ENCODE measurements around the gene FLT3LG. TPM values are rescaled to one million over a fixed set of nuclear protein-coding genes. Genes with fewer than 3 reads are reported as not detected.
A peak's percentile ranks its signal among the peaks of the same experiment; 100 is the strongest.

FLT3LG gene
- total RNA-seq, 1 donor from 2014 or later, result 13.1 TPM

DNA sequence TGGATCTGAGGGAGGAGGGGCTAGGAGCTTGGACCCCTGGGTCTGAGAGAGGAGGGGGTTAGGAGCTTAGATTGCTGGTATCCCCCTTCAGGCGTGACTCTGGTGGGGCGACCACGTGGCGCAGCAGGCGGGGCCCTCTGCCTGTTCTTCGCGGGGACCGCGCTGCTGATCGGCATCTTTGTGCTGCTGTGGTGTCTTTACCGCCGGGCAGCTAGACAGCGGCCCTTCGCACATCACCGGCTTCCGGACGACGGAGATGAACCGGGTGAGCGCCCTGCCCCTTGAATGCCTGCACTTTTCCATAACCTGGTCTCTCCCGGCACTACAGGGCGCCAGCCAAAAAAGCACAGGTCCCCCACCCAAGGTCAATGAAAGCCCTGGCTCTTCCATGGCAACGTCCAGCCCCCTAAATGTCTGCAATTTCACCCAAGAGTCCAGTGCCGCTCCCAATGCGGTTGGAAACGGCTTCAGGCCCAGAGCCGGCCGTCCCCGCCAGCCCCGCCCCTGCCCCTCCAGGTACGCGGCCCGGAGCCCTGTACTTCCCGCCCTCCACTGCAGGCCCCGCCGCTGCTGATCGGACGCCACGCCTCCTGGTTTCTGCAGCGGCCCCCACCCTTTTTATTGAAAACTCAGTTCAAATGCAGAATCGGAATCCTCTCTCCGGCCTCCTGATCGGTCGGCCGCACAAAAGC is 46.0 kb upstream of the FLT3LG start:
- no peak overlapping the region for H3K27ac Mint-ChIP-seq (ENCODE audit: unreplicated experiment)
- H3K4me1 Mint-ChIP-seq (ENCODE audit: low read depth, unreplicated experiment), result peaks cover 33% of the 10 kb centered on the region
- peak overlapping the region; percentile 83 for H3K4me3 Mint-ChIP-seq (ENCODE audit: unreplicated experiment)
- H3K36me3 Mint-ChIP-seq (ENCODE audit: unreplicated experiment), result peaks cover 7% of the 10 kb centered on the region
- TF ChIP-seq, protein P1, sequence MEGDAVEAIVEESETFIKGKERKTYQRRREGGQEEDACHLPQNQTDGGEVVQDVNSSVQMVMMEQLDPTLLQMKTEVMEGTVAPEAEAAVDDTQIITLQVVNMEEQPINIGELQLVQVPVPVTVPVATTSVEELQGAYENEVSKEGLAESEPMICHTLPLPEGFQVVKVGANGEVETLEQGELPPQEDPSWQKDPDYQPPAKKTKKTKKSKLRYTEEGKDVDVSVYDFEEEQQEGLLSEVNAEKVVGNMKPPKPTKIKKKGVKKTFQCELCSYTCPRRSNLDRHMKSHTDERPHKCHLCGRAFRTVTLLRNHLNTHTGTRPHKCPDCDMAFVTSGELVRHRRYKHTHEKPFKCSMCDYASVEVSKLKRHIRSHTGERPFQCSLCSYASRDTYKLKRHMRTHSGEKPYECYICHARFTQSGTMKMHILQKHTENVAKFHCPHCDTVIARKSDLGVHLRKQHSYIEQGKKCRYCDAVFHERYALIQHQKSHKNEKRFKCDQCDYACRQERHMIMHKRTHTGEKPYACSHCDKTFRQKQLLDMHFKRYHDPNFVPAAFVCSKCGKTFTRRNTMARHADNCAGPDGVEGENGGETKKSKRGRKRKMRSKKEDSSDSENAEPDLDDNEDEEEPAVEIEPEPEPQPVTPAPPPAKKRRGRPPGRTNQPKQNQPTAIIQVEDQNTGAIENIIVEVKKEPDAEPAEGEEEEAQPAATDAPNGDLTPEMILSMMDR (IDR thresholded peaks at IDR 0.05; ENCODE audit: partially characterized antibody, unreplicated experiment), result no peak
- H3K9me3 Mint-ChIP-seq (ENCODE audit: unreplicated experiment), result peaks cover 19% of the 10 kb centered on the region
- peak; percentile 63 for DNase-seq
- peaks cover 38% of the 10 kb centered on the region for H3K27me3 Mint-ChIP-seq (ENCODE audit: unreplicated experiment)

DNA sequence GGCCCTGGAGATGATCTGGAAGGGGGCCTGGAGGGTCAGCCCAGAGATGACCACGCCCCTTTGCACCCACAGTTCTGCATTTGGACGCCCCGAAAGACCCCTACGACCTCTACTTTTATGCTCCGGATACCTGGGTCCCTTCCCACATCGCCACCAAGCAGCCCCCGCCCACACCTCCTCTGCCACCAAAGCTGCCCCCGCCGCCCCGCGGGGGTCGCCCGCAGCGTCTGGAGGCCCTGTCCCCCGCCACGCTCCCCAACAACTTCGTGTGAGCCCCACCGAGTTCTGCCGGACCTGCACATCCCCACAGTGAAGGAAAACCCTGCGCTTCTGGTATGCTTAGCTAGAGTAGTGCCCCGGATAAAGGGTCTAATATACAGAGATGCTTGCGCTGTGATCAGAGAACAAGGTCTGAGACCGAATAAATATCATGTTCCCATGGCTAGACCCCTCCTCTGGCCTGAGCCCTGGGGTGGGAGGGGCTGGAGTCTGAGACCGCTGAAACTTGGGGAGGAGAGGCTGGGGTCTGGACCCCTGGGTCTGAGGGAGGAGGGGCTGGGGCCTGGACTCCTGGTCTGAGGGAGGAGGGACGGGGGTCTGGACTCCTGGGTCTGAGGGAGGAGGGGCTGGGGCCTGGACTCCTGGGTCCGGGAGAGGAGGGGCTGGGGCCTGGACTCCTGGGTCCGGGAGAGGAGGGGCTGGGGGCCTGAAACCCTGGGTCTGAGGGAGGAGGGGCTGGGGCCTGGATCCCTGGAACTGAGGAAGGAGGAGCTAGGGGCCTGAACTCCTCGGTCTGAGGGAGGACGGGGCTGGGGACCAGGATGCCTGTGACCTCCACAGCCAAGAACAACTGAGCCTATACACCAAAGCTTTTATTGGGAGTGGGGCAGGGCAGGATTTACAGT is 45.2 kb upstream of the FLT3LG start:
- Mint-ChIP-seq H3K9me3 (ENCODE audit: unreplicated experiment) (peaks cover 20% of the 10 kb centered on the region), H3K27me3 (ENCODE audit: unreplicated experiment) (peaks cover 34% of the 10 kb centered on the region), H3K27ac (ENCODE audit: unreplicated experiment) (no peak overlapping the region), H3K36me3 (ENCODE audit: unreplicated experiment) (peaks cover 12% of the 10 kb centered on the region), H3K4me1 (ENCODE audit: low read depth, unreplicated experiment) (peaks cover 30% of the 10 kb centered on the region), H3K4me3 (ENCODE audit: unreplicated experiment) (peak overlapping the region; percentile 83)
- DNase-seq, result no peak
- TF ChIP-seq, protein P1 (IDR thresholded peaks at IDR 0.05; ENCODE audit: partially characterized antibody, unreplicated experiment), result no peak

DNA sequence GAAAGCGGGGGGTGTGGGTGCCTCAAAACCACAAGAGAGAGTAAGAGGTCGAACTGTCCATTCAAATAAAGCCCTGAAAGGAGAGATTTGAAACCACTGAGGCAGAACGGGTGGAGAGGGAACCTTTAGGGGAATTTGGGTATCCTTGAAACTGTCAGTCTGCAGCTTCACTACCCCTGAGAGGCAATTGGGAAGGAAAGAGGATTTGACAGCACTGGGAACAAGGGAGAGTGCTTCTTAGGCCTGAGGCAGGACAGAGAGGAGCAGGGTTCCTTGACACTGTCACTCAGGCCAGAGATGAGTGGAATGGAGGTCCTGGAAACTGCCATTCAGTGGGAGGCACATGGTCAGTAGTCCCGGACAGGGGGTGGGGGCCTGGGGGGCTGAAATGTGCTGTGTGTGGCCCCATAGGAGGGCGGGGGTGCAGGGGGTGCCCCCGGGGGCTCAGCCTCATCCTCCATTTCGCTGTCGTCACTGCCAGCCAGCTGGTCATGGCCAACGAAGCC is 43.8 kb upstream of the FLT3LG start:
- peaks cover 32% of the 10 kb centered on the region for H3K4me1 Mint-ChIP-seq (ENCODE audit: low read depth, unreplicated experiment)
- peaks cover 32% of the 10 kb centered on the region for H3K27me3 Mint-ChIP-seq (ENCODE audit: unreplicated experiment)
- DNase-seq, result no peak
- peak overlapping the region; percentile 36 for H3K4me3 Mint-ChIP-seq (ENCODE audit: unreplicated experiment)
- no peak overlapping the region for H3K27ac Mint-ChIP-seq (ENCODE audit: unreplicated experiment)
- peaks cover 19% of the 10 kb centered on the region for H3K9me3 Mint-ChIP-seq (ENCODE audit: unreplicated experiment)
- H3K36me3 Mint-ChIP-seq (ENCODE audit: unreplicated experiment), result peaks cover 15% of the 10 kb centered on the region
- TF ChIP-seq, protein P1 (IDR thresholded peaks at IDR 0.05; ENCODE audit: partially characterized antibody, unreplicated experiment), result no peak

DNA sequence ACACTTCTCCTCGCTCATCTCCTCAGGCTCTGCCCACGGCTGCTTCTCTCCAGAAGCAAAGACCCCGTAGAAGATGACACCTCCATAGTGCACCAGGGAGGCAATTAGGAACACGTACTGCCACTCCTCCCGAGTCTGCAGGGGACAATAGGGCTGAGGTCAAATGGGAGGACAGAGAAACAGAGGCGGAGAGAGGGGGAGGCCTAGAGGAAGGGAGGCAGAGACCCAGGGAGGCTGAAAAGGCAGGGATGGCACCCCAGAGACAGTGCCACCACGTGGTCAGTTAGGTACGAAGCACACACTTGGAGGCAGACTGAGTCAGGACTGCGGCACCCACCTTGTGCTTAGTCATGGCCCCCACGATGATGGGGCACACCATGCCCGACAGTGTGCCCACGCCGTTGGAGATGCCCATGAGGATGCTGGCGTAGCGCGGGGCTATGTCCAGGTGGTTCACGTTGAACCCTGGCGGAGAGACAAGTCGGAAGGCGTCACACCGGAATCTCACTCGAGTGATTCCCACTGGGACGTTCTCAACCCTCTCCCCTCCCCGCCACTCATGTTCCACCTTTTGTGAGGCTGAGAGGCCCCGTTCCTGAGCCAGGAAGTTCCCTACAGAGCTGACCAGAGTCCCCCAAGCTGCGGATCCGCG is 43.2 kb upstream of the FLT3LG start:
- Mint-ChIP-seq H3K4me3 (ENCODE audit: unreplicated experiment) (peak overlapping the region; percentile 30), H3K9me3 (ENCODE audit: unreplicated experiment) (peaks cover 19% of the 10 kb centered on the region), H3K4me1 (ENCODE audit: low read depth, unreplicated experiment) (peaks cover 32% of the 10 kb centered on the region), H3K27ac (ENCODE audit: unreplicated experiment) (no peak overlapping the region), H3K27me3 (ENCODE audit: unreplicated experiment) (peaks cover 28% of the 10 kb centered on the region), H3K36me3 (ENCODE audit: unreplicated experiment) (peaks cover 20% of the 10 kb centered on the region)
- TF ChIP-seq, protein P1 (IDR thresholded peaks at IDR 0.05; ENCODE audit: partially characterized antibody, unreplicated experiment), result no peak
- no peak for DNase-seq
